SU-DHL-6 (cell line): ENCODE data around the gene NUB1.

ENCODE experiments used
- CTCF ChIP-seq: fragments of 200-600 bp; sonication (generic); IDR thresholded peaks from one replicate; pipeline ENCODE4 v1.5.1; 2017; ENCODE audit warnings: antibody characterized with exemption, mild to moderate bottlenecking, low read length, moderate library complexity; ENCODE audit not compliant: insufficient read depth, poor library complexity, severe bottlenecking
- EZH2phosphoT487 ChIP-seq: fragments of 200-600 bp; sonication (generic), shearing (Covaris generic); conservative IDR thresholded peaks from 2 replicates; pipeline ENCODE4 v1.6.1; 2018; ENCODE audit warnings: mild to moderate bottlenecking, antibody characterized with exemption, low read length, moderate library complexity, mixed read lengths

GRCh38 chr7:151395036-151395367, 53.4 kb downstream of the NUB1 start:
- TF ChIP-seq EZH2phosphoT487 (no peak), CTCF (no peak)
